Measurements from ENCODE around the gene USP11.

USP11 gene

GRCh38 chrX:47241201-47242011 lies 8.6 kb downstream of the USP11 start:
- no peak for ATAC-seq
- TF ChIP-seq TCF4 (CRISPR knock-in tag; IDR thresholded peaks at IDR 0.05; ENCODE audit: borderline replicate concordance) (no peak), ESRRG (CRISPR knock-in tag; IDR thresholded peaks at IDR 0.05) (no peak), CSDC2 (CRISPR knock-in tag; IDR thresholded peaks at IDR 0.05) (no peak), TSHZ2 (CRISPR knock-in tag; IDR thresholded peaks at IDR 0.05) (no peak), BACH2 (CRISPR knock-in tag; IDR thresholded peaks at IDR 0.05; ENCODE audit: borderline replicate concordance) (no peak), ZC3H10 (CRISPR knock-in tag; IDR thresholded peaks at IDR 0.05) (no peak), ZFP3 (CRISPR knock-in tag; IDR thresholded peaks at IDR 0.05) (no peak), CREB5 (CRISPR knock-in tag; IDR thresholded peaks at IDR 0.05; ENCODE audit: low read depth) (no peak), OSR1 (CRISPR knock-in tag; IDR thresholded peaks at IDR 0.05) (no peak), ZNF565 (CRISPR knock-in tag; conservative IDR thresholded peaks at IDR 0.05; ENCODE audit: low read depth) (no peak), PATZ1 (CRISPR knock-in tag; IDR thresholded peaks at IDR 0.05; ENCODE audit: borderline replicate concordance) (no peak)
- TF ChIP-seq, protein P1, sequence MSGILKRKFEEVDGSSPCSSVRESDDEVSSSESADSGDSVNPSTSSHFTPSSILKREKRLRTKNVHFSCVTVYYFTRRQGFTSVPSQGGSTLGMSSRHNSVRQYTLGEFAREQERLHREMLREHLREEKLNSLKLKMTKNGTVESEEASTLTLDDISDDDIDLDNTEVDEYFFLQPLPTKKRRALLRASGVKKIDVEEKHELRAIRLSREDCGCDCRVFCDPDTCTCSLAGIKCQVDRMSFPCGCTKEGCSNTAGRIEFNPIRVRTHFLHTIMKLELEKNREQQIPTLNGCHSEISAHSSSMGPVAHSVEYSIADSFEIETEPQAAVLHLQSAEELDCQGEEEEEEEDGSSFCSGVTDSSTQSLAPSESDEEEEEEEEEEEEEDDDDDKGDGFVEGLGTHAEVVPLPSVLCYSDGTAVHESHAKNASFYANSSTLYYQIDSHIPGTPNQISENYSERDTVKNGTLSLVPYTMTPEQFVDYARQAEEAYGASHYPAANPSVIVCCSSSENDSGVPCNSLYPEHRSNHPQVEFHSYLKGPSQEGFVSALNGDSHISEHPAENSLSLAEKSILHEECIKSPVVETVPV (CRISPR knock-in tag; IDR thresholded peaks at IDR 0.05) = no peak
- TF ChIP-seq, protein P2, sequence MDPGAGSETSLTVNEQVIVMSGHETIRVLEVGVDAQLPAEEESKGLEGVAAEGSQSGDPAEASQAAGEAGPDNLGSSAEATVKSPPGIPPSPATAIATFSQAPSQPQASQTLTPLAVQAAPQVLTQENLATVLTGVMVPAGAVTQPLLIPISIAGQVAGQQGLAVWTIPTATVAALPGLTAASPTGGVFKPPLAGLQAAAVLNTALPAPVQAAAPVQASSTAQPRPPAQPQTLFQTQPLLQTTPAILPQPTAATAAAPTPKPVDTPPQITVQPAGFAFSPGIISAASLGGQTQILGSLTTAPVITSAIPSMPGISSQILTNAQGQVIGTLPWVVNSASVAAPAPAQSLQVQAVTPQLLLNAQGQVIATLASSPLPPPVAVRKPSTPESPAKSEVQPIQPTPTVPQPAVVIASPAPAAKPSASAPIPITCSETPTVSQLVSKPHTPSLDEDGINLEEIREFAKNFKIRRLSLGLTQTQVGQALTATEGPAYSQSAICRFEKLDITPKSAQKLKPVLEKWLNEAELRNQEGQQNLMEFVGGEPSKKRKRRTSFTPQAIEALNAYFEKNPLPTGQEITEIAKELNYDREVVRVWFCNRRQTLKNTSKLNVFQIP (CRISPR knock-in tag; IDR thresholded peaks at IDR 0.05; ENCODE audit: borderline replicate concordance, low read depth) = no peak

GRCh38 chrX:47242321-47242720 lies 9.5 kb downstream of the USP11 start:
- TF ChIP-seq ISL1 (CRISPR knock-in tag; IDR thresholded peaks at IDR 0.05) (no peak), ZNF8 (CRISPR knock-in tag; IDR thresholded peaks at IDR 0.05) (no peak), ZC3H10 (CRISPR knock-in tag; IDR thresholded peaks at IDR 0.05) (no peak), OSR1 (CRISPR knock-in tag; IDR thresholded peaks at IDR 0.05) (no peak), GLIS3 (CRISPR knock-in tag; IDR thresholded peaks at IDR 0.05) (no peak), ARNTL (CRISPR knock-in tag; IDR thresholded peaks at IDR 0.05; ENCODE audit: borderline replicate concordance, low read depth) (no peak), SNAI2 (CRISPR knock-in tag; IDR thresholded peaks at IDR 0.05) (no peak), RARB (CRISPR knock-in tag; IDR thresholded peaks at IDR 0.05) (no peak), ZFP3 (CRISPR knock-in tag; IDR thresholded peaks at IDR 0.05) (no peak), PPARA (CRISPR knock-in tag; IDR thresholded peaks at IDR 0.05; ENCODE audit: borderline replicate concordance) (no peak), CREB5 (CRISPR knock-in tag; IDR thresholded peaks at IDR 0.05; ENCODE audit: low read depth) (no peak), TSHZ2 (CRISPR knock-in tag; IDR thresholded peaks at IDR 0.05) (no peak)
- TF ChIP-seq, protein P1 (CRISPR knock-in tag; IDR thresholded peaks at IDR 0.05) = no peak
- no peak for ATAC-seq

All from SK-N-SH treated with all-trans-retinoic acid at 6 μM for 48 hours (cell line).